Spleen (tissue), 7 donors: ENCODE data around the gene FNBP1L.

Experiments
- POLR2A ChIP-seq, 3 donors: fragments of 450-650 bp; IDR thresholded peaks; one replicate each; pipeline ENCODE4 v1.5.1; 2017; ENCODE audit warnings: antibody characterized with exemption in 3 of 3, mild to moderate bottlenecking in 1 of 3
- POLR2AphosphoS5 ChIP-seq, 3 donors: sonication (generic); formaldehyde crosslinking; IDR thresholded peaks; one replicate each; pipeline ENCODE4 v1.5.1; 2017; ENCODE audit warnings: antibody characterized with exemption in 3 of 3
- TF ChIP-seq, protein P1 (sequence below), 11 experiments: fragments of 200-600 bp in 7 of 11; fragments of 450-650 bp in 4 of 11; sonication (generic) in 4 of 11; IDR thresholded peaks in 8 of 11; conservative IDR thresholded peaks in 3 of 11; 1 replicate in 7 of 11; 2 replicates in 4 of 11; pipeline versions ENCODE4 v1.4.0 to v1.8.0; 2016 to 2021; ENCODE audit warnings: antibody characterized with exemption in 11 of 11, inconsistent platforms in 4 of 11, mild to moderate bottlenecking in 1 of 11
- donor health status: DM: no; HTN: no; CAD: no; lungs with moderate emphysema.
- donor health status: DM: no; HTN: no; CAD: no.
- donor health status: DM: no; HTN: no; CAD: no.

GRCh38 chr1:93593854-93594602 is 146.1 kb downstream of the FNBP1L start:
- TF ChIP-seq, protein P1, sequence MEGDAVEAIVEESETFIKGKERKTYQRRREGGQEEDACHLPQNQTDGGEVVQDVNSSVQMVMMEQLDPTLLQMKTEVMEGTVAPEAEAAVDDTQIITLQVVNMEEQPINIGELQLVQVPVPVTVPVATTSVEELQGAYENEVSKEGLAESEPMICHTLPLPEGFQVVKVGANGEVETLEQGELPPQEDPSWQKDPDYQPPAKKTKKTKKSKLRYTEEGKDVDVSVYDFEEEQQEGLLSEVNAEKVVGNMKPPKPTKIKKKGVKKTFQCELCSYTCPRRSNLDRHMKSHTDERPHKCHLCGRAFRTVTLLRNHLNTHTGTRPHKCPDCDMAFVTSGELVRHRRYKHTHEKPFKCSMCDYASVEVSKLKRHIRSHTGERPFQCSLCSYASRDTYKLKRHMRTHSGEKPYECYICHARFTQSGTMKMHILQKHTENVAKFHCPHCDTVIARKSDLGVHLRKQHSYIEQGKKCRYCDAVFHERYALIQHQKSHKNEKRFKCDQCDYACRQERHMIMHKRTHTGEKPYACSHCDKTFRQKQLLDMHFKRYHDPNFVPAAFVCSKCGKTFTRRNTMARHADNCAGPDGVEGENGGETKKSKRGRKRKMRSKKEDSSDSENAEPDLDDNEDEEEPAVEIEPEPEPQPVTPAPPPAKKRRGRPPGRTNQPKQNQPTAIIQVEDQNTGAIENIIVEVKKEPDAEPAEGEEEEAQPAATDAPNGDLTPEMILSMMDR (IDR thresholded peaks at IDR 0.05 in 8 of 11, conservative IDR thresholded peaks at IDR 0.05 in 3 of 11), result no peak
- TF ChIP-seq POLR2AphosphoS5 (IDR thresholded peaks at IDR 0.05), result no peak
- no peak for TF ChIP-seq POLR2A (IDR thresholded peaks at IDR 0.05)
